HL-60/S4 (cell line): ENCODE results near the gene ERFE.

Experiments
- in situ Hi-C: fragments of 300-500 bp; cut with MboI; formaldehyde crosslinking; loops from 2 replicates; pipeline ENCODE4 v1.14.3; 2022; ENCODE audit warnings: low sequenced_read_pairs

The ERFE gene

GRCh38 chr2:238202326-238203093 lies 43.7 kb downstream of the ERFE start:
- in situ Hi-C loops, result no loop called here

GRCh38 chr2:238203094-238203972 lies 44.6 kb downstream of the ERFE start, which contains the start of gene ILKAP:
TSS of gene ILKAP (minus strand) at chr2:238203695. CDS start at chr2:238203553, 142 bp downstream.
- in situ Hi-C loops, result no loop called here

GRCh38 chr2:238203973-238204683 lies 45.4 kb downstream of the ERFE start:
- in situ Hi-C loops, result no loop called here

- in situ Hi-C loops, result no loop called here
Measured at GRCh38 chr2:238207006-238207405, 48.2 kb downstream of the ERFE start.

GRCh38 chr2:238216651-238217184 lies 57.9 kb downstream of the ERFE start:
- in situ Hi-C loops, result no loop called here
